K562 (cell line): ENCODE measurements around the gene CCSER2.
"Not testable (repeated sequence)": the region's sequence is repeated elsewhere in the genome, so short reads cannot be mapped to it uniquely, and the experiment has no call there.

Experiments used
- CTCF ChIP-seq, 3 experiments: IDR thresholded peaks in 2 of 3; conservative IDR thresholded peaks in 1 of 3; 2 replicates each; pipeline ENCODE4 v1.5.1; 2011 to 2012; ENCODE audit warnings: low read length in 3 of 3, mild to moderate bottlenecking in 3 of 3, control low read depth in 2 of 3, improper control_type of control experiment in 1 of 3, inconsistent platforms in 1 of 3, low read depth in 1 of 3, mixed read lengths in 1 of 3, moderate library complexity in 1 of 3; ENCODE audit not compliant: insufficient read depth in 2 of 3
- POLR2A ChIP-seq: fragments of 450-650 bp; conservative IDR thresholded peaks from 2 replicates; pipeline ENCODE4 v1.6.1; 2016
- POLR2AphosphoS5 ChIP-seq: IDR thresholded peaks from 2 replicates; pipeline ENCODE4 v1.6.1; 2011; ENCODE audit warnings: mild to moderate bottlenecking, low read depth, low read length, moderate library complexity; ENCODE audit not compliant: control insufficient read depth, insufficient read depth
- TBP ChIP-seq: optimal IDR thresholded peaks from 2 replicates; pipeline ENCODE3; 2011; ENCODE audit warnings: low read depth, low read length, improper control_type of control experiment
- ZBTB33 ChIP-seq: sonication (generic); formaldehyde crosslinking; IDR thresholded peaks from 2 replicates; pipeline ENCODE4 v1.8.1; 2023; ENCODE audit warnings: mild to moderate bottlenecking, missing genetic modification reagents

GRCh38 chr10:84525807-84526182 lies 197.4 kb downstream of the CCSER2 start:
- TF ChIP-seq POLR2AphosphoS5; TBP; ZBTB33; CTCF (IDR thresholded peaks at IDR 0.05 in 2 of 3, conservative IDR thresholded peaks at IDR 0.05 in 1 of 3; ENCODE audit: insufficient read depth in 2 of 3, low read depth in 1 of 3, low read length in 3 of 3); POLR2A: not testable (repeated sequence)
